GM19238 (cell line): Measurements from ENCODE around the gene CARD9.

Experiments
- DNase-seq: peaks from one replicate; pipeline ENCODE4 v3.0.0; 2011; ENCODE audit warnings: low spot score; ENCODE audit not compliant: insufficient read length

The CARD9 gene

GRCh38 chr9:136381966-136382513, 8.6 kb upstream of the CARD9 start:
- no peak for DNase-seq

GRCh38 chr9:136381311-136381710, 7.8 kb upstream of the CARD9 start:
- no peak for DNase-seq

GRCh38 chr9:136380381-136380780, 6.9 kb upstream of the CARD9 start:
- DNase-seq, result no peak

- no peak for DNase-seq
These were observed 6.4 kb upstream of the CARD9 start for GRCh38 chr9:136379891-136380290.

- DNase-seq, result no peak
These were observed 5.9 kb upstream of the CARD9 start for GRCh38 chr9:136379401-136379800.

DNA sequence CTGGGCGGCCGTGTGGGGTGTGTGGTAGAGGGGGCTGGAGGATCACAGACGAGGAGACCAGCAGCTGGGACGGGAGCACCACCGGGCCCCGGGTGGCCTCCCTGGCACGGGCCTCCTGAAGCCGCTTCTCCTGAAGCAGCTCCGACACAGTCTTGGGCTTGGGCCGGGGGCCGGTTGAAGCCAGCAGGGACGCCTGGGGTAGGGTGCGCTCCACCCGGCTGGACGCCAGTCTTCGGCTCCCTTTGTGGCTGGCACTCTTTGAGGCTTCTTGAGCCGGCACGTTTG, 5.5 kb upstream of the CARD9 start:
- DNase-seq, result no peak

GRCh38 chr9:136378170-136379002, 4.9 kb upstream of the CARD9 start:
- DNase-seq, result no peak

DNA sequence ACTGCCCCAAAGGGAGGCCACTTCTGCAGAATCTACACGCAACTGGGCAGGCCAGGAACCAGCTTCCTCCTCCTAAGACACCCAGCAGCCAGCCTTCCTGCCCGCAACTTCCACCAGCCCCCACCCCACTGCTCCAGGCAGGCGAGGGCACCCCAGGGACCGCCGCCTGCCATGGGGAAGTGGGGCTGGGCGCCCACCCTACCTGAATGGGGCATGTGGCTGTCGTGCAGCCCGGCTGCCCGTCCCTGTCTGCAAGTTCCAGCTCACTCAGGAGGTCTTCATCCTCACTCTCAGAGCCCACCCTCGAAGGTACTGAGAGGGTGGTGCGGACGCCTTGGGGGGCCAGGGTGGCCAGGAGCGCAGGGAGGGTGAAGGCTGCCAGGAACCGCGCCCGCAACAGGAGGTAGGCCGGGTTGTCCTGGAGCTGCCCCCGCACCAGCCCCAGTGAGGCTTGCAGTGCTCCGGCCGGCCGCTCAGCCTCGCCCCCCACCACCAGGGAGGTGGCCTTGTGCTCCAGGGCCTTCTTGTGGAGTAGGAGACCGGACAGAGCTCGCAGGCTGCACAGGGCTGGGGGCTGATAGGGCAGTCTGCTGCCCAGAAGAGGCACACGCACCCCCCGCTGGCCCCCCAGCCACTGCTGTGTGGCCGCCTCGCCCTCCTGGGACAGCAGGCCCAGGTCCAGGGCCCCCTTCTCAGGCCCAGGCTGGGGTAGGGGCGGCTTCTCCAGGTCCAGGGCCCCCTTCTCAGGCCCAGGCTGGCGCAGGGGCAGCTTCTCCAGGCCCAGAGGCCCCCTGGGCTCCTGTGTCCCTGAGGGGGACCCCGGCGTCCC, 4.1 kb upstream of the CARD9 start:
- DNase-seq, result no peak

DNA sequence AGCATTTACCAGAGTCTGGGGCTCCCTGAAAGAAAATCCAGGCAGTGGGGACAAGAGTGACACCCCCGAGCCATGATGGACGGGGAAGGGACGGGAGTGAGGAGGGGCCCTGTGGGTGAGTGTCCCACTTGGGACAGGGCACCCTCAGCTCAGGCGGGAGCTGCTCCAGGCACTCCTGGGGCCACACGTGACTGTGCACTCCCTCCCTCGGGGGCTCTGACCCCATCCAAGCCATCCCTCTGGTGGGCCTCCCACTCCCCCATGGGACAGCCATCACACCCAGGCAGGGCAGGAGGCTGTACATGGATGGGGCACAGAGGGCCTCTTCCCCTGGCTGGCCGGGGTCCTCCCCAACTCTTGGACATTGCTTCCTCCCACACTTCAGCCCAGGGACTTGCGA, 3.0 kb upstream of the CARD9 start:
- no peak for DNase-seq

- no peak for DNase-seq
These were observed 1.6 kb upstream of the CARD9 start for GRCh38 chr9:136375096-136375495.

GRCh38 chr9:136374183-136374575, 710 bp upstream of the CARD9 start:
- DNase-seq, result no peak

DNA sequence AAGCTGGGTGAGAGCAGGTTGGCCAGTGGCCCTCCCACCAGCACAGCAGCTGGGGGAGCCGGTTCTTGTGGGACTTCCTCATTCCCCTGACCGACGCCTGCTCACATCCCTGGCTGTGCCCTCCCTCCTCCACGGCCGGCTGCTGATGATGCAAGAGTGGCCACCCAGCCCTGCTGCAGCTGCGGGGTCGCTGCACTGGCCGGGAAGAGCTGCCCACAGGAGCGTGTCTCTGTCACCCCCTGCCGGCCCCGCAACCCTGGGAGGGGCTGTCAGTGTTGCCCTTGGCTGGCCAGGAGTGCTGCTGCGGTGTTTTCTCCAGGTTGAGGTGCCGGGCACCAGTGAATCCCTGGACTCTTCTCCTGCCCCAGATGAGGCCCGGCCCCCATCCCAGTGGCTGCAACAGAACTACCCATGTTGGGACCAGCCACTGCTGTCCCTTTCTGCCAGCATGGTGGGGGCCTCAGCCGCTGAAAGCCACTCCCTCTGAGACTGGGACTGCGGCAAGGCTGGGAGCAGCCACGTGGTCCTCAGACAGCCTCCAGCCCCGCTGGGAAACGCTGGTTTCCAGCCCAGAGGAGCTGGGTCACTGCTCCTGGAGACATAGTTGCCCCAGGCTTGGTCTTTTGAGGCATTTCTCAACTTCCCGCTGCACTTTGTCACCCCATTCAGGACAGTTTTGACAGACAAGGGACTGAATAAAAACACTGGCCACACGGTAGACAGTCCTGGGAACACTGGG, 739 bp downstream of the CARD9 start:
- no peak for DNase-seq

GRCh38 chr9:136372006-136372405, 1.5 kb downstream of the CARD9 start:
- DNase-seq, result no peak

DNA sequence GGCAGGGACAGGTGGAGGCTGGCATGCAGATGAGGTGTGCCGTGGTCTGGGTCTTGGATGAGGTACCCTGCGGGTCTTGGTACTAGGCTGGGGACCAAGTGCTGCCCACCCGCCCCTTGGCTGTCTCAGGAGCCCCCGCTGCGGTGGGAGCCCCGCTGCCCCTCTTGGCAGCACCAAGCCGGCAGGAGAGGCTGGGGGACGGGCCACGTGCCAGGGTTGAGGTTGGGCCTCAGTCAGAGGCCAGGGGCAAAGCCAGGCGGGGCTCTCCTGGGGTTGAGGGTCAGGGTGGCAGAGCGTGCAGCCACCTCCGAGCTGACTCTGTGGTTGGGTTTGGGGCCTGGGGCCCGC, 2.0 kb downstream of the CARD9 start:
- no peak for DNase-seq

DNA sequence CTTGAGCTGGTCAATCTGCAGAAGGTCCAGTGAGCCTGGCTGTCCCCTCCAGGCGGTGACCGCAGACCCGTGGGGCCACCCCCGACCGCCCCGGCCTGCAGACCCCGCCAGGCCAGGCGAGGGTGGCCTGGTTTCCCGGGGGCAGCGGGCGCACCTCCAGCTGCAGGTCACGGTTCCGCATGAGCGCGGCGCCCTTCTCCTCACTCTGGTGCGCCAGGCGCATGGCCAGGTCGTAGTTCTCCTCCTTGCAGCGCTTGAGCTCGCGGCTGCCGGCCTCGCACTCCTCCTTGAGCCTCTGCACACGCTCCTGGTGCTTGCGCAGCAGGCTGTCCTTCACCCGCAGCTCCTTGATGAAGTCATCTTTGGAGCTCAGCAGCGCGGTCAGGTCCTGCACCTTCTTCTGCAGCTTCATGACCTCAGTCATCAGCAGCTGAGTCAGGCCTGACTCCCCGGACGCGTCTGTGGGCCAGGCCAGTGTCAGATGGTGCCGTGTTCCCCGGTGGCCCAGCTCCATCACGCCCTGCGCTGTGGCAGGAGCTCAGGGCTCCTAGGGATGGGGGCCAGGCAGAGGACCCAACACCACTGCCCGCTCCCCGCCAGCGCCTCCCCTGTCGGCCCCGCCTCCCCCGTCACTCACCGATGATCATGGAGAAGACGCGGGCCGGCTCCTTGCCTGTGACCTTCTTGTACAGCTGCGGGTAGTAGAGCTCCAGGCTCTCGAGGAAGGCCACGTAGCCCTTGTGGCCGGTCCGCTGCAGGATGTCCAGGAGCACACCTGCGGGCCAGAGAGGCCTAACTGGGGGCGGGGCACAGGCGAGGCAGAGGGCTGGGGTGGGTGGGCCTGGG, 2.6 kb downstream of the CARD9 start:
- DNase-seq, result no peak

DNA sequence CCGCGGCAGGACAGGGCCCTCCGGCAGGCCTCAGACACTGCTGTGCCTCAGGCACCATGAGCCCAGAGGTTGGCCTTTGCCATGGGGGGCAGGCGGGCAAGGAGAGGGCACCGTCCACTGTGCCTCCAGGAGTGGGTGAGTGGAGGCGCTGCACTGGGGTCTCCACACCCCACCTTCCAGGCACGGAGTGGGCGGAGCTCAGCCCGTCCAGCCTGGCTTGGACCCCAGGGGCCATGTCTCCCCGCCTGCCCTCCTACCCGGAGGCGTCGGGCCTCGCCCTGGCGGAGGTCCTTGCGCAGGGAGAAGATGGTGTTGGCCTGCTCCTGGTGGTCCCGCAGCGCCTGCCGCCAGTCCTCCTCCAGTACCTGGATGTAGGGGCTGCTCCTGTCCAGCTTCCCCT, 3.4 kb downstream of the CARD9 start:
- DNase-seq, result no peak

- no peak for DNase-seq
These were observed 5.3 kb downstream of the CARD9 start for GRCh38 chr9:136368190-136368589.

GRCh38 chr9:136367296-136368145, 5.9 kb downstream of the CARD9 start:
- no peak for DNase-seq

DNA sequence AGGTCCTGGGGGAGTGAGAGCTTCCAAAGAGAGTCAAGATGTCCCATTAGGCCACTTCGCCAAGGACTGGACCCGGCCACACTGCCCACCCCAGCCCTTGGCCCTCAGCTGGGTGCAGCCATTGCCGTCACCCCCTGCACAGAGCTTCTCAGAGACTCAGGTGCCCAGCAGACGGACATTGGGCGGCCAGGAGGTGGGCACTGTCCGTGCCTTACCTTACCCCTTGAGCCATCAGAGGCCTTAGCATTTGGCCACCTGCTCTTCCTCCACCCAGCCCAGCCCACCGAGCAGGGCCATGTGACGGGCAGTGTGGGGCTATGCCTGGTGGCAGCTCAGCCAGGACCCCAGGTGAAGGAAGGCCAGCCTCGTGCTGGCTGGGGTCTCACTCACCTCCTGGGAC, 6.6 kb downstream of the CARD9 start:
- DNase-seq, result no peak

DNA sequence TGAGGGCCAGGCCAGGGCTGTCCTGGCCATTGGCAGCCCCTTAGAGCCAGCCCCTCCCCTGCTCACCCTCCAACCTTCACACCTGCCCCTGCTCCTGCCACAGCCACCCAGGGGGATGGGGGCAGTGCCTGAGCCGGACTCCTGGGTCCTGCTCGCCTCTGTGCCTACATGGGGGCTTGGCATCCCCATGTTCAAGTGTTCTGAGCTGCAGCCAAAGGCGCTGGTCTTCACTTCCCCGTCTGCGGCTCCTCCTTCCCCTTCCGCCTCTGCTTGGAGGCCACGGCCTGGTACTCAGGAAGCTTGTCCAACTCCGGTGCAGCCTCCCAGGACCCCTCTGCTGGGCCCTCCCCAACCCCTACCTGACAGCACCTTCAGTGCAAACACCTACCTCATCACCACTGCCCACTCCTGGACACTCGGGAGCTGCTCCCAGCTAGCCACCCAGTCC, 7.7 kb downstream of the CARD9 start:
- DNase-seq, result no peak
